Measurements from ENCODE around the gene TCAF1.

- no peak for TF ChIP-seq CTCF (IDR thresholded peaks at IDR 0.05)
- no peak for TF ChIP-seq POLR2A (IDR thresholded peaks at IDR 0.05)
Measured at GRCh38 chr7:143902332-143902899, 440 bp upstream of the TCAF1 start.
